RWPE2 (cell line): ENCODE measurements around the gene CREG1.
A peak's percentile ranks its signal among the peaks of the same experiment; 100 is the strongest.

ENCODE experiments used
- ATAC-seq: fragments of 200-7000 bp; cut with Tn5 transposase; 3 replicates; pipeline ENCODE4 v1.9.1; 2021; ENCODE audit warnings: low read depth
- DNase-seq: peaks from one replicate; pipeline ENCODE4 v3.0.0-alpha.2; 2020; ENCODE audit warnings: low spot score
- H3K27ac ChIP-seq: fragments of 450-650 bp; 2 replicates; pipeline ENCODE4 v1.5.1; 2017; ENCODE audit warnings: mild to moderate bottlenecking; ENCODE audit not compliant: poor library complexity, severe bottlenecking
- H3K27me3 ChIP-seq: fragments of 250-450 bp; sonication (Bioruptor Pico); 2 replicates; pipeline ENCODE4 v1.5.1; 2021; ENCODE audit warnings: mild to moderate bottlenecking, moderate library complexity; ENCODE audit not compliant: insufficient read depth, poor library complexity, severe bottlenecking
- H3K36me3 ChIP-seq: fragments of 250-450 bp; sonication (Bioruptor Pico); 2 replicates; pipeline ENCODE4 v1.5.1; 2020; ENCODE audit warnings: low read depth, mild to moderate bottlenecking, moderate library complexity
- H3K4me1 ChIP-seq: fragments of 250-450 bp; sonication (Bioruptor Pico); 2 replicates; pipeline ENCODE4 v1.5.1; 2021; ENCODE audit warnings: mild to moderate bottlenecking, moderate library complexity; ENCODE audit not compliant: insufficient read depth, poor library complexity, severe bottlenecking
- H3K4me3 ChIP-seq: fragments of 250-450 bp; sonication (Bioruptor Pico); 2 replicates; pipeline ENCODE4 v1.5.1; 2021; ENCODE audit warnings: mild to moderate bottlenecking, moderate library complexity; ENCODE audit not compliant: severe bottlenecking
- H3K9me3 ChIP-seq: fragments of 250-450 bp; sonication (Bioruptor Pico); 2 replicates; pipeline ENCODE4 v1.5.1; 2021; ENCODE audit warnings: mild to moderate bottlenecking, moderate library complexity; ENCODE audit not compliant: severe bottlenecking
- CTCF ChIP-seq: fragments of 450-650 bp; IDR thresholded peaks from one replicate; pipeline ENCODE4 v1.5.1; 2017; ENCODE audit warnings: mild to moderate bottlenecking, moderate library complexity; ENCODE audit not compliant: poor library complexity, severe bottlenecking

Gene CREG1

GRCh38 chr1:167566766-167567165, 13.2 kb upstream of the CREG1 start:
- Histone ChIP-seq H3K4me3 (no peak overlapping the region), H3K4me1 (peaks cover 14% of the 10 kb centered on the region), H3K27me3 (no peaks in the 10 kb centered on the region), H3K36me3 (no peaks in the 10 kb centered on the region), H3K9me3 (no peaks in the 10 kb centered on the region), H3K27ac (no peak overlapping the region)
- no peak for TF ChIP-seq CTCF
- DNase-seq (no peak), ATAC-seq (no peak; the same call in 2 of the 3 replicates)

GRCh38 chr1:167565922-167566321, 12.4 kb upstream of the CREG1 start:
- TF ChIP-seq CTCF = no peak
- no peaks in the 10 kb centered on the region for H3K27me3 ChIP-seq
- DNase-seq = no peak
- H3K36me3 ChIP-seq = no peaks in the 10 kb centered on the region
- H3K4me1 ChIP-seq = peaks cover 14% of the 10 kb centered on the region
- no peaks in the 10 kb centered on the region for H3K9me3 ChIP-seq
- no peak for ATAC-seq
- H3K27ac ChIP-seq = no peak overlapping the region
- H3K4me3 ChIP-seq = no peak overlapping the region

GRCh38 chr1:167564612-167565270, 11.2 kb upstream of the CREG1 start:
- Histone ChIP-seq H3K4me3 (no peak overlapping the region), H3K36me3 (no peaks in the 10 kb centered on the region), H3K27me3 (no peaks in the 10 kb centered on the region), H3K9me3 (no peaks in the 10 kb centered on the region), H3K27ac (no peak overlapping the region), H3K4me1 (peaks cover 14% of the 10 kb centered on the region)
- DNase-seq (no peak), ATAC-seq (peak; percentile 37; the same call in 2 of the 3 replicates)
- TF ChIP-seq CTCF = no peak

- ATAC-seq (peak; percentile 57), DNase-seq (no peak)
- Histone ChIP-seq H3K36me3 (no peaks in the 10 kb centered on the region), H3K27ac (no peak overlapping the region), H3K4me1 (peaks cover 14% of the 10 kb centered on the region), H3K27me3 (no peaks in the 10 kb centered on the region), H3K4me3 (no peak overlapping the region), H3K9me3 (no peaks in the 10 kb centered on the region)
- no peak for TF ChIP-seq CTCF
Measured at GRCh38 chr1:167563579-167564246, 10.2 kb upstream of the CREG1 start.

GRCh38 chr1:167562702-167563101, 9.1 kb upstream of the CREG1 start:
- DNase-seq (no peak), ATAC-seq (peak; percentile 57)
- Histone ChIP-seq H3K4me3 (no peak overlapping the region), H3K9me3 (no peaks in the 10 kb centered on the region), H3K27me3 (no peaks in the 10 kb centered on the region), H3K36me3 (no peaks in the 10 kb centered on the region), H3K4me1 (peaks cover 14% of the 10 kb centered on the region), H3K27ac (no peak overlapping the region)
- TF ChIP-seq CTCF = no peak
